Smooth muscle cell (in vitro differentiated cells): ENCODE results near the gene RRAD. TPM values are rescaled to one million over a fixed set of nuclear protein-coding genes. Genes with fewer than 3 reads are reported as not detected.

Source experiments
- DNase-seq: peaks from one replicate; lab custom pipeline; 2025; ENCODE audit not compliant: unreplicated experiment; lab: John Stamatoyannopoulos, UW
- H2AFZ ChIP-seq: fragments of 200-600 bp; sonication (generic); 2 replicates; pipeline ENCODE4 v1.6.0; 2016; ENCODE audit warnings: antibody characterized with exemption, low read depth, mild to moderate bottlenecking
- H3F3A ChIP-seq: fragments of 200-600 bp; sonication (generic); 2 replicates; pipeline ENCODE4 v1.6.0; 2017; ENCODE audit warnings: antibody characterized with exemption, low read depth
- H3K27ac ChIP-seq: fragments of 200-600 bp; sonication (generic); 2 replicates; pipeline ENCODE4 v1.5.1; 2016; ENCODE audit warnings: low read depth, mild to moderate bottlenecking
- H3K27me3 ChIP-seq: fragments of 200-600 bp; sonication (generic); 2 replicates; pipeline ENCODE4 v1.6.1; 2016; ENCODE audit warnings: low read depth, mild to moderate bottlenecking
- H3K36me3 ChIP-seq: fragments of 200-600 bp; sonication (generic); 2 replicates; pipeline ENCODE4 v1.5.1; 2016; ENCODE audit warnings: low read depth
- H3K4me1 ChIP-seq: fragments of 200-600 bp; sonication (generic); 2 replicates; pipeline ENCODE4 v1.5.1; 2016; ENCODE audit warnings: low read depth
- H3K4me2 ChIP-seq: fragments of 200-600 bp; sonication (generic); 2 replicates; pipeline ENCODE4 v1.6.0; 2016; ENCODE audit warnings: mild to moderate bottlenecking
- H3K4me3 ChIP-seq: fragments of 200-600 bp; sonication (generic); 2 replicates; pipeline ENCODE4 v1.5.1; 2016; ENCODE audit warnings: mild to moderate bottlenecking
- H3K79me2 ChIP-seq: fragments of 200-600 bp; sonication (generic); 2 replicates; pipeline ENCODE4 v1.6.0; 2016; ENCODE audit warnings: low read depth, mild to moderate bottlenecking
- H3K9ac ChIP-seq: fragments of 200-600 bp; sonication (generic); 2 replicates; pipeline ENCODE4 v1.6.0; 2016; ENCODE audit warnings: low read depth
- H3K9me3 ChIP-seq: fragments of 200-600 bp; sonication (generic); replicated peaks from 2 replicates; pipeline ENCODE4 v1.5.1; 2016; ENCODE audit warnings: low read depth
- H4K20me1 ChIP-seq: fragments of 200-600 bp; sonication (generic); 2 replicates; pipeline ENCODE4 v1.6.0; 2016; ENCODE audit warnings: low read depth
- WGBS: methylation state at CpG from one replicate; pipeline ENCODE4 v1.1.7; 2016; ENCODE audit warnings: low lambda C conversion rate; 5-methylcytosine and 5-hydroxymethylcytosine counted together
- polyA plus RNA-seq: library from polyadenylated mRNA; unstranded; fragments of >200 nt; fragmentation: Nextera tagmentation; extraction: Ambion mirVana; gene quantifications from 2 replicates; pipeline ENCODE4 v1.2.1, GENCODE V29; 2016
- total RNA-seq: library from RNA; depleted of rRNA; stranded (reverse); fragments of >200 nt; gene quantifications from 2 replicates; pipeline ENCODE4 v1.2.3, GENCODE V29; 2014
- TF ChIP-seq, protein P1 (sequence below): fragments of 200-600 bp; sonication (generic); IDR thresholded peaks from 2 replicates; pipeline ENCODE4 v1.5.1; 2017; ENCODE audit warnings: borderline replicate concordance, mild to moderate bottlenecking, antibody characterized with exemption; ENCODE audit not compliant: insufficient read depth, poor library complexity, severe bottlenecking

Gene RRAD
- total and polyA plus RNA-seq, 2 experiments from 2014 or later, result 7.6 to 27.5 TPM

DNA sequence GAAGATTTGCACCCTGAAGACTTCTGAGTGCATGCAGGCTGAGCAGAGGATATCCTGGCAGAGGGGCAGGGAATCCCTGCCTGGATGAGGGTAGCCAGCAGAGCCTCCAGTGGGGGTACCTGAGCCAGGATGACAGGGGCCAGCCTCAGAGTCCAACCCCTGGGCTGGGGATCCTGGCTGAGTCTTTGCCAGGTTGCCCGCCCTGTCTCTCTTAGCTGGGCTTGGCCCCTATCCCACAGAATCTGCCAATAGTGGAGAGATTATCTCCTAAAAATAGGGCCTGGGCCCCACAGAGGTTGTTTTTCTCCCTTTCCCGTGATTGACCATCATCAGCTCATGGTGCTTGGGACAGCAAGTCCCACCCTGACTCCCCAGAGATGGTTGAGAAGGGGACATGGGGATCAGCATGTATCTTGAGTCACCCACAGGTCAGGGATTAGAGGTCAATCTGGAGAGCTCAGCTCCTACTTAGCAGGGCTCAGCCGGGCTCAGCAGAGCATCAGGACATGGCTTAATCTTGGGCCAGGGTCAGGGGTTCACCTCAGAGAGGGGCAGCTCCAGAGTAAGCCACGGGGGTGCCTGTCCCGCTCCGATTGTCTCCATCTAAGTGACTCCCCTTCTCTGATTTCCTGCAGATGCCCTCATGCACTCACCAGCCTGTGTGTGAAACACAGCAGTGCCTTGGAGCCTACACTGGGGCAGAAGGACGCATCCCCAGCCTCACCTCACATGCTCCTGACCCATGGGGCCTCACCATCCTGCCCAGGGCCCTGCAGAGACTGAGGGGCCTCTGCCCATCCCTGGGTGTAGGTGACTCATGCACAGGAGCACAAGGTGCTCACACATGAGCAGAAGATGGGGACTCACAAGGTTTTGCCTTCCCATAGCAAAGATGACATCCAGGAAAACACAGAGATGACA lies 18.2 kb downstream of the RRAD start:
- Histone ChIP-seq H3K36me3 (no peaks in the 10 kb centered on the region), H4K20me1 (no peaks in the 10 kb centered on the region), H3F3A (no peaks in the 10 kb centered on the region), H3K4me2 (no peak overlapping the region), H3K4me1 (peaks cover 11% of the 10 kb centered on the region), H3K9me3 (no peaks in the 10 kb centered on the region), H3K27me3 (no peaks in the 10 kb centered on the region), H3K9ac (no peak overlapping the region), H3K27ac (no peak overlapping the region), H3K4me3 (no peak overlapping the region), H3K79me2 (no peaks in the 10 kb centered on the region), H2AFZ (no peak overlapping the region)
- DNase-seq, result no peak
- TF ChIP-seq, protein P1, sequence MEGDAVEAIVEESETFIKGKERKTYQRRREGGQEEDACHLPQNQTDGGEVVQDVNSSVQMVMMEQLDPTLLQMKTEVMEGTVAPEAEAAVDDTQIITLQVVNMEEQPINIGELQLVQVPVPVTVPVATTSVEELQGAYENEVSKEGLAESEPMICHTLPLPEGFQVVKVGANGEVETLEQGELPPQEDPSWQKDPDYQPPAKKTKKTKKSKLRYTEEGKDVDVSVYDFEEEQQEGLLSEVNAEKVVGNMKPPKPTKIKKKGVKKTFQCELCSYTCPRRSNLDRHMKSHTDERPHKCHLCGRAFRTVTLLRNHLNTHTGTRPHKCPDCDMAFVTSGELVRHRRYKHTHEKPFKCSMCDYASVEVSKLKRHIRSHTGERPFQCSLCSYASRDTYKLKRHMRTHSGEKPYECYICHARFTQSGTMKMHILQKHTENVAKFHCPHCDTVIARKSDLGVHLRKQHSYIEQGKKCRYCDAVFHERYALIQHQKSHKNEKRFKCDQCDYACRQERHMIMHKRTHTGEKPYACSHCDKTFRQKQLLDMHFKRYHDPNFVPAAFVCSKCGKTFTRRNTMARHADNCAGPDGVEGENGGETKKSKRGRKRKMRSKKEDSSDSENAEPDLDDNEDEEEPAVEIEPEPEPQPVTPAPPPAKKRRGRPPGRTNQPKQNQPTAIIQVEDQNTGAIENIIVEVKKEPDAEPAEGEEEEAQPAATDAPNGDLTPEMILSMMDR, result no peak
- WGBS, result 73% methylated on average over 7 of the region's 7 CpGs

DNA sequence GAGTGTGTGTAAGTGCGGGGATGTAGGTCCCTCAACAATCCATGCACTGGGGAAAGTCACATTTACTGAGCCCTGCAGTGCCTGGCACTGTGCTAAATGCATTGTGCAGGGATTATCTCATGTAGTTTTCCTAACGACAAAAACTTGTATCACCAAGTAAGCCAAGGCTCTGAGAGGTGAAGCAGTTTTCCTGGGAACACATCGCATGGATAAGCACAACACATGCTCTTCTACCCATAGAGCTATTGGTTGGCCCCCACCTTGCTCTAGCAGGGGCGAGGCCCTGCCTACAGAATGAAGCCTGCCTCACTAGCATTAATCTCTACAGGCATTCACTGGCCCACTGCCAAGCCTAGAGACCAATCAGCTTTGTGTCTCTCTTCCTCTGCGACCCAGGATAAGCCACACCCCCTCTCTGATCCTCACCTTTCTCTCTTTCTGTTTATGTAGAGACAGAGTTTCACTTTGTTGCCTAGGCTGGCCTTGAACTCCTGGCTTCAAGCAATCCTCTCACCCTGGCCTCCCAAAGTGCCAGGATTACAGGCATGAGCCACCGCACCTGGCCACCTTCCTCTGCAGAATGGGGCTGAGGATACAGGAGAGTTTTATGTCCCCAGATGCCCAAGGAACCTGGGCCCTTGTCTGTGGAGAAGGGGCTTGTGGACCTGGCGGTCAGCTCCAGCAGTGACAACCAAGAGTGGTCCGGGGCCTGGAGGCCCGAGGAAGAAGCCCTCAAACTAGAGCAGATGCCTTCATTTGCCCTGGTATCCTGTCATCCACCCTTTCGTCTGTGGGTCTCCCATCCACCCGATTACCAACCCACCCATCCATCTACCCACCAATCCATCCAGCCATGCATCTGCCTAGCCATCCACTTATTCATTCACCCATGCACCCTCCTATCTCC lies 19.4 kb downstream of the RRAD start:
- Histone ChIP-seq H3K36me3 (no peaks in the 10 kb centered on the region), H3K27me3 (no peaks in the 10 kb centered on the region), H3K9me3 (no peaks in the 10 kb centered on the region), H4K20me1 (no peaks in the 10 kb centered on the region), H3K4me3 (no peak overlapping the region), H3K27ac (peak overlapping the region; percentile 97), H3K4me1 (peaks cover 11% of the 10 kb centered on the region), H3K79me2 (no peaks in the 10 kb centered on the region), H3K9ac (peak overlapping the region; percentile 89), H3F3A (no peaks in the 10 kb centered on the region), H2AFZ (no peak overlapping the region), H3K4me2 (peak overlapping the region; percentile 77)
- DNase-seq, result no peak
- TF ChIP-seq, protein P1, result no peak
- 70% methylated on average over 11 of the region's 11 CpGs for WGBS

DNA sequence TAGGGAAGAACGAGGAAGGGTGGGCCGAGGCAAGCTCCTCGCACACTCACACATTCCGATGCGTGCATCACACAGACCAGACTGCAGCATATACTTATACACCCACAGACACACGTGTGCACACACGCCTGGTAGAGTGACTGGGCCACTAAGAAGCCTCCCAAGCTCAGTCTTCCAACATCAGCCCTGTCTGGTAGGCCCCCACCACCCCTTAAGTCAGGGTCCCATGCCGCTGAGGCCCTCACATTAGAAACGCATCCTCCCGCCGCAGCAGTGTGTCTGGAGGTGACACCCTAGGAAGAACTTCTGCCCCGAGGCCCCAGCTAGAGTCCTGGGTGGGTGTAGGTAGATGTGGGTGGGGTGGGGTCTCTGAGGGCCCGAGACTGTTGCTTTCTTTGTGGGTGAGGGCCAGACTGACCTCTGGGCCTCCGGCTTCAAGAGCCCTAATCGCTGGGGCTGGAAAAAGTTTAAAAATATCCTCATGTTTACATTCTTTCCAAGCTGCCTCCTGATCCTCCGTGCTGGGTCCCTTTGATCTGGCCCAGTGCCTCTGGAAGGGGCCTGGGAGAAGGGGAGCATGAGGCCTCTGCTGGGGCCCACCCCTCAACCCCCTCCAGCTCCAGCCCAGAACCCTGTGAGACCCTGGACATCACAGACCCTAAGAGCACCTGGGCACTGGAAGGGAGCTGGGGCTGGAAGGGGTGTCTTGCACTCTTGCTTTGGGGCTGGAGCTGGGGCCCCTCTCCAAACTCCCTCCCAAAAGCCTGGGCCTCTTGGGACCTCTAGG lies 20.3 kb downstream of the RRAD start:
- TF ChIP-seq, protein P1, result no peak
- H3K4me2 ChIP-seq, result peak overlapping the region; percentile 77
- no peaks in the 10 kb centered on the region for H3K27me3 ChIP-seq
- H3K9ac ChIP-seq, result peak overlapping the region; percentile 89
- no peak overlapping the region for H2AFZ ChIP-seq
- WGBS, result 37% methylated on average over 16 of the region's 16 CpGs
- no peaks in the 10 kb centered on the region for H3K36me3 ChIP-seq
- H3K4me1 ChIP-seq, result peaks cover 11% of the 10 kb centered on the region
- H3F3A ChIP-seq, result no peaks in the 10 kb centered on the region
- H3K4me3 ChIP-seq, result no peak overlapping the region
- peak overlapping the region; percentile 97 for H3K27ac ChIP-seq
- no peaks in the 10 kb centered on the region for H3K9me3 ChIP-seq
- H3K79me2 ChIP-seq, result no peaks in the 10 kb centered on the region
- no peaks in the 10 kb centered on the region for H4K20me1 ChIP-seq
- no peak for DNase-seq
